HPDE6-E6E7 (cell line): ENCODE measurements around the gene SLC35F1.
"Not testable (repeated sequence)": the region's sequence is repeated elsewhere in the genome, so short reads cannot be mapped to it uniquely, and the experiment has no call there.

Source experiments
- DNase-seq: peaks from one replicate; pipeline ENCODE4 v3.0.0; 2011; ENCODE audit warnings: missing footprints; ENCODE audit errors: extremely low spot score

SLC35F1 gene

DNA sequence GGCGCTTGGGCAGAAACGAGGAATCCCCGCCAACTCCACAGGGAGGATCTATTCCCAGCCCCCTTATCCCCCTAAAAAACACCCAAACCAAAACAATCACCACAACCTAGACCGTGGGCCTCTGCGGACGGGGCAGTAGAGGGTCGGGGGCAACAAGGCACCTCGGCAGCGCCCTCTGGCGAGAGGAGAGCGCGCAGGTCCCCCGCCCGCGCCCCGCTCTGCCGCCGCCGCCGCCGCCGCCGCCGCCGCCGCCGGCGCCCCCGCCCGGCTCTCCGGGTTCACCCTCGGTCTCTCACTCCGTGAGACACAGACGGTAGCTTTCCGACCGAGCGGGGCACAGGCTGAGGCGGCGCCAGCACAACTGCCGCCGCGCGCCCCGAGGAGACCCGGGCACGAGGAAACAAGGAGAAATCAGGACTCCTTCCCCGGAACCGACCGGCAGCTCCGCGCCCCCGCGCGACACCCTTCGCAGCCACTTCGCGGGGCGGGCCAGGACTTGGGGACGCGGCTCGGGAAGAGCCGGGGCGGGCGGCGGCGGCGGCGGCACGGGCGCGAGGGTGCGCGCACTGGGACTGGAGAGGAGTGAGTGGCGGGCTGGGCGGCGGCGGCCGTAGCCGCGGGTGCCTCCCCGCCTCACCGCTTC is at the start of gene SLC35F1:
Gene SLC35F1 (plus strand): TSS at position 307 of the 643 bp plus-strand sequence.
- DNase-seq = no peak

DNA sequence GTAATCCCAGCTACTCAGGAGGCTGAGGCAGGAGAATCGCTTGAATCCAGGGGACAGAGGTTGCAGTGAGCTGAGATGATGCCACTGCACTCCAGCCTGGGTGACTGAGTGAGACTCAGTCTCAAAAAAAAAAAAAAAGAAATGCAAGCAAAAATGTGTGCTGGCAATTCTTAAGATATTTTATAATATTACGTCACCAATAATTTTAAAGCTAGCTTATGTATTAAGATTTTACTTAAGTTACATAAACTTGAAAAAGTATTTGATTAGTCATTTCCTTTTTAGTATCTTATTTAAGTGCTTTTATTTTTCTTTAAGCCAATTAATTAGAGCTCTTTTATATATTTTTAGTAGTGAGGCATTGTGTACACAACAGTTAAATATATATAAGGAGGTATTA is 48.5 kb upstream of the SLC35F1 start:
- not testable (repeated sequence) for DNase-seq

DNA sequence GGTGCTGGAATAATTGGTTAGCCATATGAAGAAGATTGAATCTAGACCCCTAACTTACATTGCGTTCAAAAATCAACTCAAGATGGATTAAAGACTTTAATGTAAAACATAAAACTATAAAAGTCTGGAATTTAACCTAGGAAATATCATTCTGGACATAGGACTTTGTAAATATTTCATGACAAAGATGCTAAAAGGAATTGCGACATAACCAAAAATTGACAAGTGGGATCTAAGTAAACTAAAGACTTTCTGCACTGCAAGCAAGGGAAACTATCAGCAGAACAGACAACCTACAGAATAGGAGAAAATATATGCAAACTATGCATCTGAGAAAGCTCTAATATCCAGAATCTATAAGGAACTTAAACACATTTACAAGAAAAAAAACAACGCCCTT is 45.5 kb upstream of the SLC35F1 start:
- no peak for DNase-seq

DNA sequence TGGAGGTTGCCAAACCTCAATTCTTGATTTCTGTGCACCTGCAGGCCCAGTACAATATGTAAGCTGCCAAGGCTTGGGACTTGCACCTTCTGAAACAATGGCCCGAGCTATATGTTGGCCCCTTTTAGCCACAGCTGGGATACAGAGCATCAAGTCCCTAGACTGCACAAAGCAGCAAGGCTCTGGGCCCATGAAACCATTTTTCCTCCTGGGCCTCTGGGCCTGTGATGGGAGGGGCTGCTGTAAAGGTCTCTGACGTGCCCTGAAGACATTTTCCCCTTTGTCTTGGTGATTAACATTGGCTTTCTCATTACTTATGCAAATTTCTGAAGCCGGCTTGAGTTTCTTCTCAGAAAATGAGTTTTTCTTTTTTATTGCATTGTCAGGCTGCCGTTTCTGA is 40.5 kb upstream of the SLC35F1 start:
- no peak for DNase-seq

DNA sequence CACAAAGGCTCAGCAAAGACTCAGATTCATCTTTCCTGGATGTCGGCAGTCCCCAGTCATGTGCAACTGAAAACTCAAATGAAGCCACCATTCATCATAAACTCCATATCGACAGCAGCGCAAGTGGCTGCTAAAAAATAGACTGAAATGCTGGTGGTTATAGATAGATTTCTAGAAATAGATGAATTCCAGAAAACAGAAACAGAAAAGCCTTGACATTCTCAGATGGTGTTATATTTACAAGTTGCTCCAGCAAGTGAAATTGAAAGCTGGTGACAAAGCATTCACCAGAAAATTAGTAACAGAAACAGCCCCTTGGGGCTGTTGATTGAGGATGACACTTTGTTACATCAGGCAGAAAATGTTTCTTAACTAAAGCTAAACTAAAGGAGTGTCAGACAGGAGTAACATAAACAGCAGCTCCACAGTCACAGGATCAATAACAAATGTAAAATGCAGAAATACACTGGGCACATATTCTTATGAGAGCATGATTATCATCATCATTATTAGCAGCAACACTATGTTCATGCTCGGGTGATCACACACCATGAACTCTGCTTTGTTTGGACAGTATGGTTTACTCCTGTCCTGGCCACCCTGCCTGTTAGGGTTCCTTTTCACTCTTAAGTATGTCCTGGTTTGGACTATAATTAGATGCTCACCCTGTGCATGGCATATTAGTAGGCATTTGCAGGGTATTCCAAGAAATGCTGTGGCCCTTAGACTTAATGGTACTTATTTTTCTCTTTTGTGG is 36.4 kb upstream of the SLC35F1 start:
- DNase-seq = no peak

DNA sequence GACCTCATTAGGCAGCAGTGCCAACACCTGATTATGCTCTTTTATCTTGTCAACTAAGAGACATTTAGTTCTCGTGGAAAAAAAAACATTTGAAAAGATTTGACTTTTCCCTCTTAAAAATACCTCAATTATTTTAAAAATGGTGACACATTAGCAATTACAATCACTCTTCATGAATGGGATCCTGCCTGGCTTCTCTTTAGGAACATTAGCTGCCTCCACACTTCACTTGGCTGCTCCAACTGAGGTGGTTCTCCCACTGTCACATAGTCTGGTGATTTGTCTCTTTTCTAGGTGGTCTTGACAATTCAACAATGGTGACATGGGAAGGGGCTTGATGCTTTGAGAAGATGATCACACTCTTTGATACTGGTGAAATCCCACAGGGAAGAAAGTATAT is 26.2 kb upstream of the SLC35F1 start:
- DNase-seq = no peak

DNA sequence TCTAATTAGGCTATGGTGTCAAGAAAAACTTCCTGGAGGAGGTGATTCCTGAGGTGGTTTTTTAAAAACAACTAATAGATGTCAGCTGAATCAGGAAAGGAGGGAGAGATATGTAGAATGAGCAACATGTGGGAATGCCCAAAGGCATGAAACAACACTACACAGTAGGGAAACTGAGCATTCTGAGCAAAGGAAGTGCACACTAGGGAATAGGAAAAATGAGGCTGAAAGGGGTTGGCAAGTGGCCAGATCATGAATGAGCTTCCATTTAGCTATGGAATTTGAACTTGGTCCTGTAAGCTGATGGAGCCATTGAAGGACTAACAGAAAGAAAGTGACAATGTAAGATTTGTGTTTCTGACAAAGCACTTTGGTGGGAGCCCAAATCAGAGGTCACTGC is 16.9 kb upstream of the SLC35F1 start:
- no peak for DNase-seq

DNA sequence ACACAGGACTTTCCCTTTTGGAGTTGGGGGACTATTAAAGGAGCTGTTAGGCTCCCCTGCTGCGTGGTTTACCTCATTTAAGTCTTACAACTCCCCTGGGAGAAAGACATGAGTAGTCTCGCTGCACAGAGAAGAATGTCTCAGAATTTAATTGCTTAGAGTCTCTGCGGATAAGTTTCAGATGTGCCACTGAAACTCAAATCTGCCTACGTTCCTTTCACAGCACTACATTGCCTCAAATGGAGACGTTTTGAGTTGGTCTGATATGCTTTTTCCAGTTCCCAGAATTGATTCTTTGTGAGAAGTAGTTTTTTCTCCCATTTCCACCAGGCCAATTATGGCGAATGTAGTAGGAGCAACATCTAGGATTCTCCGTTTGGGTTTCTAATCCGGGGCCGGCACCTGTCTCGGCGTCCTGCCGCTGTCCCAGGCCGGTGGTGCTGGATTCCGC is 532 bp upstream of the SLC35F1 start:
- no peak for DNase-seq

DNA sequence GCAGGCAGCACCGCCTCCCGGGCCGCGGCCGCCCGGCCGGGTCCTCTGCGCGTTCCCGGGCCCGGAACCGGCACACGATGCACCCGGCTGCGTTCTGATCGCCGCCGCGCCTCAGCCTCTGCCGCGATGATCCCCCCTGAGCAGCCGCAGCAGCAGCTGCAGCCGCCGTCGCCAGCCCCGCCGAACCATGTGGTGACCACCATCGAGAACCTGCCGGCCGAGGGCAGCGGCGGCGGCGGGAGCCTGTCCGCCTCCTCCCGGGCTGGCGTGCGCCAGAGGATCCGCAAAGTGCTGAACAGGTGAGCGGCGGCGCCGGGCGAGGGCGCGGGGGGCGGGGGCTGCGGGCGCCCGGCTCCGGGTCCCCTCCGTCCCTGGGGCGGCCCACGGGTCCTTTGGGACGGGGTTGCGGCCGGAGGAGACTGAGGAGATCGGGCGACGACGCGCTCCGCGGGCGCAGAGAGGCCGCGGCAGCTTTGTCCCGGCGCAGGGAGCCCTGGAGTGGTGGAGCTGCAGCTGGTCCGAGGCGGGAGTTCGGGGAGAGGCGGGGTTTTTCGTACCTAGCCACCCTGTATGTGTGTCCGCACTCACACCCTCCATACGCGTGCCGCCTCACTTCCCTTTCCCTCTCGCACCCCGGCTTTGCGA is 659 bp downstream of the SLC35F1 start:
- no peak for DNase-seq

DNA sequence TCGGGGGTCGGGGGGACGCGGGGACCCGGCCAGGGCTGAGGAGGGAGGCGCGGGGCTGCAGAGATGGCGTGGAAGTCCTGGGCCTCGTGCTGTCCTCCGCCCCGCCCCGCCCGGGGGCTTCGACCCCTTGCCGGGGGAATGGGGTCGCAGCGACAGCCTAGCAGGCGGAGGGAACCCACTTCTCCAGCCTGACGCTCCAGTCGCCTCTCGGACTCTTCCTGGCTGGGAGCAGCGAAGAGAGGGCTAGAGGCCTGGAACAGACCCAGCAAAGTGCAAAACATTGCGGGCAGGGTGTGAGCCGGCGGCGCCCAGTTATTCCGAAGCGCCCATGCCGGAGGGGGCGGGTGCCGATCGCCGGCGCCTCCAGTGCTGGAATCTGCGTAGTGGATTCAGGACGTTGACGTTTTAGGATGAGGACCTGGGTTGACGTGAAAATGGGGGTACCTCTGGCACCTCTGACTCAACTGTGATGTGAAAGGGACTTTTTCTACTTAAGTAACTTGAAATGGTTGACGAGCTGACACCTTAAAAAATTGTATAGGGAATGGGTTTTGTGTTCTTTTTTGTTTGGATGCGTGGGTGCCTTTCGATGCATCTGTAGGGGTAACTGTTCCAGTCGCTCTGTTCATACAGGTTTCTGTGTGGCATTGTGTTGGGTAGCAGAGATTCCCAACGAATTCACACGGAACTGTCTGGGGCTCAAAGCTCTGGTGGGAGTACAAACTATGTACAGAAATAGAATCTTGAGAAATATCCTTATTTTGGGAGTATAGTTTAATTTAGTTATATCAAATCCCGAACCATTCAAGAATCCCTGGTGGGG is 1.4 kb downstream of the SLC35F1 start:
- DNase-seq = no peak

DNA sequence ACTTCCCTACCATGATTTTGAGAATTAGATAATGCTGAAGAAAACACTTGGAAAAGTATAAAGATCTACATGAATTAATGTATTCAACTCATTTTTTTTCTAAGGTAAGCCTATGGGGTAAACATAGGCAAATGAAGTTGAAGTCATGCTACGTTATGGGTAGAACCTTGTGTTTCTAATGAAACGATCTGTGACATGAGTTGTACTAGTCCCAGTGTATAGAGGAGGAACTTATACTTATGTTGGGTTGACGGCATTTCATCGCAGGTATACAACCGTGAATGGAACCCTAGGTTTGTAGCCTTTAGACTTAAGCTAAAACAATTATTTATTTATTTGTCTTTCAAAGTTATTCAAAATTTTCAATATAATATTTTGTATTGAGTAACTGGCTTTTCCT is 2.6 kb downstream of the SLC35F1 start:
- no peak for DNase-seq

DNA sequence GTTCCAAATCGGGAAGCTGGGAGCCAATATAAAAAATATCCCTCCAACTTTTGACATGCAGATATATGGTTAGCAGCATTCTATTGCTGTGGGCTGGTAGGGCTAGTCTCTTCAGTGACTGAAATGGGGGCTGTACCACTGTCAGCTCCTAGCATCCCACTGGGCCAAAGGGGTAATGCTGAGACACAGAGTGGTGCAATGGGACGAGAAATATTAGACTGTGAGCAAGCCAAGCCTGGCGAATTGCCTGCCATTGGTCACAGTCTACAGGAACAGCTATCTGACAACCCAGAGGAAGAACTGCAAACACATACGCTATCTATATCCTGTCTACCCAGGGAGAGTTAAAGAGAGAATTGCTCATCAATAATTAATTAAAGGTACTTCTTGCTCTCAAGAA is 3.5 kb downstream of the SLC35F1 start:
- DNase-seq = no peak

DNA sequence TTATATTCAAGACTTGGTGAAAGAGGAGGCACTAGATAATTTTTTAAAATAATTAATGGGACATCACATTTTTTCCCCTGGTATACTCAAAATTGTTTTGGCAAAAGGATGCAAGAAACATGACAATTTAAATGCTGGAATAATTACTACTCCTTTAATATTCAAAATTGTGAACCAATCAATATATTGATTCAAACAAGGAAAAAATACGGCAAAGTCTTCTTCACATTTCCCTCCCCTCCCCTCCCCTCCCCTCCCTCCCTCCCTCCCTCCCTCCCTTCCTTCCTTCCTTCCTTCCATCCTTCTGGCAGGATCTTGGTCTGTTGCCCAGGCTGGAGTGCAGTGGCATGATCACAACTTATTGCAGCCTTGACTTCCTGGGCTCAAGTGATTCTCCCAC is 4.1 kb downstream of the SLC35F1 start:
- DNase-seq = no peak

DNA sequence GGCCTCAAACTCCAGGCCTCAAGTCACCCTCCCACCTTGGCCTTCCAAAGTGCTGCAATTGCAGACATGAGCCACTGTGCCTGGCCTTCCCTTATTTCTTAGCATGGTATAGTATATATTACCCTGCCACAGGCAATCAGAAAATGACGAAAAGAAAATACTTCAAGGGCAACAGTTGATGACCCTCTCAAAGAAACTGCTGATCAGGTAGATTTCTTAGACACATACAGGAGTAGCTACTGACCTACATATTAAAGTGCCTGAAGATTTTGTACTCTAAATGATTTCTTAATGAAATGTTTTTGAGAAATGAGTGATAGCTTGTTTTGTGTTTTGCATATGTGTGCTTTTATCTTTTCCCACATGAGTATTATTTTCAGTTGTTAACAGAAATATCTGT is 4.6 kb downstream of the SLC35F1 start:
- DNase-seq = no peak

DNA sequence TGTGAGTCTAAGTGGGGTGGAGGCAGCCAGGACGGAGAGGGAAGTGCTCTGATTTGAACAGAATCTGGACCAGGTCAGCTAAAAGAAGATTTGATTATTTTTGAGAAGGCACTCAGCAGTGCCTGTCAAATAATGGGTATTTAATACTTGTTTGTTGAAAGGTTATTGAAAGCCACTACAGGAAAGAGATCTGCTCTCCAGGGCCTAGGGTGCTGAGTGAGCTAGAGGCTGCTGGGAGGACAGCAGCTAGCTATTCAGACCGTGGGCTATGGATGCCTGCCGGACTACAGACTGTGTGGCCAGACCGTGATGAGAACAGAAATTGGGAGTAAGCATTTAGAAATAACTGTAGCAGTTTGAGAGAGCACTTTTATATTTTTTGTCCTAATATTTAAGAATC is 8.8 kb downstream of the SLC35F1 start:
- no peak for DNase-seq

DNA sequence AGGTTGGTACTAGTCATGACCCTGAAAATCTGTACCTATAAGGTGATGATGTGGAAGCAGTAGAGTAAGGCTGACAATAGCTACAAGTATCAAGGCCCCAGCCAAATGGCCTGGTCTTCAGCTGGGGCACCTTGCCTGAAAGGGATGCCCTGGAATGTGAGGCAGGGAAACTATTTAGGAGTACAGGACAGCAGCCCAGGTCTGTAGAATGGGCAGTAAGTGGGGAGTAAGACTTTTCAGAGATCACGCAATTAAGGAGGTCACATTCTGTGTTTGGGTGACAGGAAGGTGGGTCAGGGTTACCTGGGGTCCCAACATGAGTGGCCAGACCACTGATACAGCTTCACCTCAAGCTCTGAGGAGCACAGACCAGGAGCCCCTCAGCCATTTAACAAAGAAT is 9.4 kb downstream of the SLC35F1 start:
- DNase-seq = no peak

DNA sequence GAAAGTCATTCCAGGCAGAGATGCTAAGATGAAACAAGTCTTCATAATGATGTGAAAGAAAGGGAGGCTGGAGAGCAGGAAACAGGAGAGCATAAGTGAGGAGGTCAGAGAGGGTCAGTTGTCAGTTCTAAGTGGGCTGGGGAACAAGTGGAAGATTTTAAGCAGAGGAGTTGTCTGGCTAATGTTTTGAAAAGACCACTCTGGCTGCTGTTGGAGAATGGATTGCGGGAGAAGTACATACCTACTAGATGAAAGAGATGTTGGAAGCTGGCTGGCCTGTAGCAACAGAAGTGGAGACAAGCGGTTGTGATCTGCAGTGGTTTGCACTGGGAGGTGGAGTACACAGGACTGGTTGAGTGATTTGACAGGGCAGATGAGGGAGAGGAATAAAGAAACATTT is 10.1 kb downstream of the SLC35F1 start:
- DNase-seq = no peak

DNA sequence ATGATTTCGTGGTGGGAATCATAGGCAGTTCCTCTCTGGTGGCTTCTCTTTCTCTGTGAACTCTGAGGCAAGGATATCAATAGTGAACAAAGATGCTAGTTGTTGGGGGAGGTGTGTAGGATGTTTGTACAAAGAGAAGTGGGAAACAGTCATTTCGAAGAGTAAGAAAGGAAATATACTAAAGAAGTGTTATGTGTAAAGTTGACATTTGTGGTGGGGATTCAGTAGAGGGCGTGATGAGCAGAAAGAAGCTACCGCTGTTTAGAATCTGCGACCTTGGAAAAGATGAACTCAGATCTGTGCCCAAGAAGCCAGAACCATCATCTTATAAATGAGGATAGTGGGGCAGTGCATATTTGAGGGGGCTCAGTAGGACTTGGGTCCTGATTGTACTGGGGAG is 11.4 kb downstream of the SLC35F1 start:
- DNase-seq = no peak

DNA sequence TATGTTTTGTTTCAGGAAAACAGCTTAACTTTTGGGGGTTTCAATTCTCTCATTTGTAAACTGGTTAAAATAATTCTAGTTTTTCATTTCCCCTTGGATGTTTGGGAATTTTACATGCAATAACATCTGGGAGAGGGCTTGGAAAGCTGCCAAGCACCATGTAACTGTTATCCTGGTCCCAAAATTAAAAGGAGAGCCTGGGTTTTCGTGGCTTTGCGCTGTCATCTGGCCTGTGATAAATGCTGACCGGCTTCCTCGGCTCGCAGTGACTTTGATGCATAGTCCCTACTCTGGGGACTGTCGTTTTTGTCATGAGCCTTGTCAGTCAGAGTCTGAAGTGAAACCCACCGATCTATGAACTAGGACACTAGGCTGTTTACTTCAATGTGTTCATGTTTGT is 12.2 kb downstream of the SLC35F1 start:
- no peak for DNase-seq

DNA sequence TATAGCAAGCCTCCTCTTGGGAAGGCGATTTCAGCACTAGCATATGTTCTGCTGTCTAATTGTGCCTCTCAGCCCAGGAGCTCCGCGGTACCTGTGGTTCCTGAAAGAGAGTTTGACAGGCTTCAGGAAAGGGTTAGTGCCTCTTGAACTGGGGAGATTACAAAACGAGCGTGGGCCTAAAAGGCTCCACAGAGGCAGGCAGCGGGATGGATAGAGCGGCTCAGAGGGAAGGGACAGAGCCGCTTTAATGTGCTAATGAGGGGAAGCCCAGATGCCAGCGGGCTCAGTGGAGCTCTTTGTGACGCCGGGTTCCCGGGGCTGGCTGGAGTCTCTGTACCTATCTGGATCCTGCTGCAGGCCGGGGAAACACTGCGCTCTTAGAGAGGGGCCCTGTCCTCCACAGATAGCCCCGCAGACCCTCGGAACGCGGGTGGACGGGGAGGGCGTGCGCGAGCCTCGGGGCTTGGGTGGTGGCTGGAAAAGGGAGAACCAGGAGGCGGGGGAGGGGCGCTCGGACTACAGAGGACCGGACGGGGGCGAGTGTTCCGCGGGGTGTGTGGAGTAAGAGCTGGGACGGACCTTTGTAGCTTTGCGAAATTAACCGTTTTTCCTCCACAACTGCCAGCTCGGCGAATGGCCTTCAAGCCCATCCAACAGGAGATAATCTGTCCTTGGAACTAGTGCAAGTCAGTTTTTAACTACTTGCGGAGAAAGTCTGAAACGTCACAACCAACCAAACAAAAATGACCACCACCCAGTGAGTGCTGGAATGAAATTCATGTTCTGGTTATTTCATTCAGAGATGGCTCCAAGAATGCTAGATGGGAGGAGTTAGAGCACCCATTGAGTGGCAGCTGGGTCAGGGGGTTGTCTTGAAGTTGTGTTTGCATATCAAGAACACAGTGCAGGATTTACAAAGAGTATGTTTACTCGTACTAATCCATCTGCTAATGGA is 13.0 kb downstream of the SLC35F1 start:
- DNase-seq = no peak

DNA sequence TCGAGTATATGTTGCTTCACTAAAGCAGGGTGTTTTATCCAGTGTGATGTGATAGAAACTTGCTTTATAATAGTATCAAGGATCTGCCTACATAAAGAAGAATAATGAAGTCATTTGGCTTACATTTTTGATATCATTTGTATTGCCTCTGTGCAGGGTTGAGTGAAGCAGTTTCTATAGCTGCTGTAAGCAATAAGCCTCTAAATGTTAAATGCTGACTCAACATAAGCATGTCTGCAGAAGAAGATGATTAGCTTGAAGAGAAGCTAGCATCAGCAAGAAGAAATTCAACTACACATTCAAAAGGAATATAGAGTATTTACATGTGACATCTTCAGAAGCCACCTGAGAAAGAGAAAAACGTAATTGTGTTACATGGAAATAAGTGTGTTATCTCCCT is 17.6 kb downstream of the SLC35F1 start:
- no peak for DNase-seq
